K562 (cell line): ENCODE results near the gene ARF4. TPM values are rescaled to one million over a fixed set of nuclear protein-coding genes. Genes with fewer than 3 reads are reported as not detected.

Experiments
- CREB3 ChIP-seq: fragments of 450-650 bp; conservative IDR thresholded peaks from 2 replicates; pipeline ENCODE4 v1.6.1; 2016; ENCODE audit warnings: missing genetic modification characterization, low read depth, mild to moderate bottlenecking, missing compliant biosample characterization, moderate library complexity
- GATAD2A ChIP-seq: fragments of 450-650 bp; IDR thresholded peaks from 2 replicates; pipeline ENCODE4 v1.6.1; 2017
- JUN ChIP-seq, 2 experiments: sonication (generic) in 1 of 2; formaldehyde crosslinking in 1 of 2; IDR thresholded peaks; 2 replicates each; pipeline versions ENCODE4 v1.6.1 to v1.8.0; 2012 to 2022; ENCODE audit warnings: borderline replicate concordance in 2 of 2, mild to moderate bottlenecking in 2 of 2, improper control_type of control experiment in 1 of 2, low read depth in 1 of 2, low read length in 1 of 2, missing genetic modification reagents in 1 of 2
- MGA ChIP-seq: fragments of 450-650 bp; IDR thresholded peaks from 2 replicates; pipeline ENCODE4 v1.6.1; 2016; ENCODE audit warnings: mild to moderate bottlenecking, moderate library complexity
- RBBP5 ChIP-seq: fragments of 200-600 bp; sonication (generic); IDR thresholded peaks from 2 replicates; pipeline ENCODE4 v1.6.1; 2012; ENCODE audit warnings: borderline replicate concordance, mild to moderate bottlenecking, low read length, control low read depth, inconsistent platforms; ENCODE audit not compliant: insufficient read depth, poor library complexity, severe bottlenecking
- ZBTB33 ChIP-seq: sonication (generic); formaldehyde crosslinking; IDR thresholded peaks from 2 replicates; pipeline ENCODE4 v1.8.1; 2023; ENCODE audit warnings: mild to moderate bottlenecking, missing genetic modification reagents
- ZFP91 ChIP-seq: sonication (generic); formaldehyde crosslinking; IDR thresholded peaks from 2 replicates; pipeline ENCODE4 v1.8.0; 2022; ENCODE audit warnings: mild to moderate bottlenecking, missing genetic modification reagents
- ZKSCAN3 ChIP-seq: fragments of 250-450 bp; sonication (Bioruptor Pico); IDR thresholded peaks from 2 replicates; pipeline ENCODE4 v1.4.0; 2020
- ZKSCAN8 ChIP-seq: fragments of 200-800 bp; sonication (Bioruptor generic); IDR thresholded peaks from 2 replicates; pipeline ENCODE4 v1.6.1; 2016; ENCODE audit warnings: missing genetic modification characterization, missing compliant biosample characterization
- ZNF165 ChIP-seq: fragments of 250-450 bp; sonication (Bioruptor Pico); IDR thresholded peaks from 2 replicates; pipeline ENCODE4 v1.4.0; 2020; ENCODE audit warnings: borderline replicate concordance
- polyA plus RNA-seq, 8 experiments: library from polyadenylated mRNA; depleted of rRNA in 4 of 8; stranded (reverse) in 5 of 8; unstranded in 3 of 8; fragments of >200 nt; fragmentation: Nextera tagmentation in 2 of 8; fragmentation: Illumina TruSeq in 1 of 8; extraction: Ambion mirVana in 2 of 8; extraction: Trizol in 1 of 8; gene quantifications; 2 replicates each; pipeline versions ENCODE4 v1.2.1 to v1.2.3, GENCODE V29; 2011 to 2014; ENCODE audit warnings: inconsistent platforms in 1 of 8, missing spikeins in 1 of 8
- total RNA-seq, 7 experiments: library from RNA; depleted of rRNA in 6 of 7; stranded (reverse); fragments of >200 nt in 6 of 7; fragmentation: Illumina TruSeq in 2 of 7; extraction: Trizol in 2 of 7; gene quantifications; 2 replicates each; pipeline versions ENCODE4 v1.2.1 to v1.2.3, GENCODE V29; 2011 to 2021; ENCODE audit warnings: low replicate concordance in 1 of 7

ARF4 gene
- total and polyA plus RNA-seq, 9 of the 15 experiments (the other 6 are each of a cell fraction or from before 2014, with no cell fraction given): 41.1 to 273 (median 83.8) TPM

- TF ChIP-seq MGA (peak; percentile 37), ZBTB33 (CRISPR knock-in tag) (0 out of 2 replicates have a peak, but pooled peaks have one; percentile 16), RBBP5 (no peak), ZFP91 (CRISPR knock-in tag) (no peak), ZNF165 (no peak), ZKSCAN3 (CRISPR knock-in tag) (no peak), CREB3 (tag) (no peak), GATAD2A (0 out of 2 replicates have a peak, but pooled peaks have one; percentile 17), JUN (IDR thresholded peaks at IDR 0.05; ENCODE audit: borderline replicate concordance, low read depth, low read length) (no peak), JUN (CRISPR knock-in tag; IDR thresholded peaks at IDR 0.05; ENCODE audit: borderline replicate concordance) (no peak), ZKSCAN8 (no peak)
These were observed 1.7 kb upstream of the ARF4 start (continued) for GRCh38 chr3:57598765-57599360.
